ENCODE measurements around the gene CBLC.

GRCh38 chr19:44779150-44779549 lies 1.5 kb downstream of the CBLC start:
- TF ChIP-seq CTCF (IDR thresholded peaks at IDR 0.05) (no peak), POLR2A (IDR thresholded peaks at IDR 0.05) (no peak)
